ENCODE results near the gene TNNT3. TPM values are rescaled to one million over a fixed set of nuclear protein-coding genes. Genes with fewer than 3 reads are reported as not detected.
"Not testable (repeated sequence)": the region's sequence is repeated elsewhere in the genome, so short reads cannot be mapped to it uniquely, and the experiment has no call there.

Gene TNNT3
- total RNA-seq, 2 donors from 2014 or later, result 7.4 to 8.9 TPM

DNA sequence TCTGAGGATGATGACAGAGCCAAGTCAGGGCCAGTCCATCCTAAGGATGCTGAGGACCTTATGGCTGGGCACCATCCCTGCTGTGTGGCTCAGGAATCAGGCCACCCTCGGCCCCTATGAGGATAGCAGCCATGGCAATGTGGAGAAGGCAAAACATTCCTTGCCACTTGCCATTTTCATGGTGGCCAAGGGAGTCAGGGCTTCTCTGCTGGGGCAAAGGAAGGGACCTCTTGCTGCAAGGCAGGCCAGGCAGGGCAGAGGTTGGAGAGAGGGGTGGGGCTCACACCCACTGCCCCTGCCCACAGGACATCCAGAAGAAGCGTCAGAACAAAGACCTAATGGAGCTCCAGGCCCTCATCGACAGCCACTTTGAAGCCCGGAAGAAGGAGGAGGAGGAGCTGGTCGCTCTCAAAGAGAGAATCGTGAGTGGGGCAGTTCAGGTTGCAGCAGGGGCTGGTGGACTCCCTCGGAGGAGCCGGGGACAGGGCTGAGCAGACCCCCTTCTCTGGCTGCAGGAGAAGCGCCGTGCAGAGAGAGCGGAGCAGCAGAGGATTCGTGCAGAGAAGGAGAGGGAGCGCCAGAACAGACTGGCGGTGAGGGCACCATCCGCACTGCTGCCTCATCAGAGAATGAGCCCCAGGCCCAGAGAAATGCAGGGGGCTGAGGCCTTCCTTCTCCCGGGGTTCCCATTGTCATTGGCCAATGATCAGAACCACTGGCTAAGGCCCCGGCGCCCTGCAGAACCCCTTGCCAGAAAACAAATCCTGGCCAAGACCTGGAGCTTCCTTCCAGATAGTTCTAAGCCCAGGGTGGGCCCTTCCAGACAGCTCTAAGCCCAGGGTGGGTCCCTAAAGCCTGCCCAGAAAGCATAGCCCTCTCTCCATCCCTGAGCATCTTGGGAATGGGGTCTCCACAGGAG lies 14.2 kb downstream of the TNNT3 start:
- DNase-seq, result peak in 1 of 3 donors; percentile 3
- Mint-ChIP-seq H3K27ac (no peak overlapping the region), H3K4me3 (no peak overlapping the region), H3K4me1 (peaks cover 5% of the 10 kb centered on the region), H3K27me3 (peaks cover 6% of the 10 kb centered on the region), H3K36me3 (ENCODE audit: low read depth) (no peaks in the 10 kb centered on the region)
- ATAC-seq, result no peak
- no peaks in the 10 kb centered on the region for H3K9me3 ChIP-seq (ENCODE audit: control insufficient read depth, low read length, poor library complexity, severe bottlenecking)

DNA sequence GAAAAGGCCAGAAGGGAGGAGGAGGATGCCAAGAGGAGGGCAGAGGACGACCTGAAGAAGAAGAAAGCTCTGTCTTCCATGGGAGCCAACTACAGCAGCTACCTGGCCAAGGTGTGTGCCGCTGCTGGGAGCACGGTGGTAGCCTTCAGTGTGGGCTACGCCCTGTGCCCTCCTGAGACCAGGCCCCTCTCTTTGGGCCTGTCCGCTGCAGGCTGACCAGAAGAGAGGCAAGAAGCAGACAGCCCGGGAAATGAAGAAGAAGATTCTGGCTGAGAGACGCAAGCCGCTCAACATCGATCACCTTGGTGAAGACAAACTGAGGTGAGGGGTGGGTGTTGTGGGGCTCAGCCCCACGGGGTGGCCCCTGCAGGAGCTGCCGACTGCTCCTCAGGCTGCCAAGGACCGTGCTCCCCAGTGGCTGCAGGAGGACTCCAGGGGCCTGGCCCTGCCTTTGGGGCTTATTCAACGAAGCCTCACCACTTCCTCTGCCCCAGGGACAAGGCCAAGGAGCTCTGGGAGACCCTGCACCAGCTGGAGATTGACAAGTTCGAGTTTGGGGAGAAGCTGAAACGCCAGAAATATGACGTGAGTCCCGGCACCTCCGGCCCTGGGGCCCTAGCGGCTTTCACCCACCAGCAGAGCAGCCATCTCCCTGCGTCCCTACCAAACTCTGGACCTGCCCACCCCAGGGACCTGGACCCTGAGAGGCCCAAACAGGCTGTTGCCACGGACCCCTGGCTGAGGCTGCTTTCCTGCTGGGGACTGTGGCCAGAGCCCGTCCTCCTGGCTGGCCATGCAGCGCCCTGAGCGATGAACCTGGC lies 15.0 kb downstream of the TNNT3 start:
- no peak for ATAC-seq
- Mint-ChIP-seq H3K4me3 (no peak overlapping the region), H3K36me3 (ENCODE audit: low read depth) (no peaks in the 10 kb centered on the region), H3K27ac (no peak overlapping the region), H3K4me1 (peaks cover 9% of the 10 kb centered on the region), H3K27me3 (peaks cover 11% of the 10 kb centered on the region)
- no peaks in the 10 kb centered on the region for H3K9me3 ChIP-seq (ENCODE audit: control insufficient read depth, low read length, poor library complexity, severe bottlenecking)
- peak in 1 of 3 donors; percentile 2 for DNase-seq

DNA sequence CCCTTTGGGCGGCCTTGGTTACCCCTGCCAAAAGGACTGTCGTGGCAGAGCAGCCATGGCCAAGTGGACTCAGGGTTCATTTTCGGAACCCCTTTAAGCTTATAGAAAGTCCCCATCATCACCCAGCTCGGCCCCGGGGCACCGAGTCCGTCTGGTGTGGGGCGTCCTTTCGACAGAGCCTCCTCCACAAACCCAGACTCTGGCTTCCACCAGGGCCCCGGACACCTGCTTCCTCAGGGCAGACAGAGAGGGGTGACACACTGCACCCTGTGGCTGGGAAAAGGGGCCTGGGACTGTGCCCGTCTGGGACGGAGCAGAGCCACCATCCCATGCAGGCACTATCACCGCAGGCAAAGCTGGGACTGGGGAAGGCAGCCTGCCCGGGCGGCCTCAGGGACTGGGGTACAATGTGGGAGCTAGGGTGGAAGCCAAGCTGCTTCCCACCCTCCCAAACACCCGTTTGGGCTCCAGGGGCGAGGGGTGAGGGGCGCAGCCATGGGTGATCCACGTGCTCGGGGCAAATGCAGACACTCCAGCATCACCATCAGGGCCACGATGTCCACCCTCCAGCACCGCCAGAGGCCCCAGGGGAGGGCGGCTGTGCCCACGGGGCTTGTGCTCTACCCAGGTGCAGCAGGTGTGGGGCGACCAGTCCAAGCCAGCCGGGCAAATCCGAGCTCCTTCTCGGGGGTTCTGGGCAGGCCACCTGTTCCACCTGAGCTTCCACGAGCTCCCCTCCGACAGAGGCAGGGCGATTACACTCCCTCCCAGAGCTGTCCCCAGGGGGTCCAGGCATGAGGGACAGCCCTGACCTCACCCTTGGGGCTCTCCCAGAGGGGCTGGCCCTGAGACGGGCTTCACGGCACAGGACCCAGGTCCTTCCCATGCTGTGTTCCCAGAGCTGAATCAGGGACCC lies 15.9 kb downstream of the TNNT3 start:
- peaks cover 11% of the 10 kb centered on the region for H3K27me3 Mint-ChIP-seq
- ATAC-seq (no peak), DNase-seq (peak in 2 of 3 donors; percentile 1 to 7)
- no peaks in the 10 kb centered on the region for H3K36me3 Mint-ChIP-seq (ENCODE audit: low read depth)
- peaks cover 14% of the 10 kb centered on the region for H3K4me1 Mint-ChIP-seq
- H3K27ac Mint-ChIP-seq, result no peak overlapping the region
- no peak overlapping the region for H3K4me3 Mint-ChIP-seq
- H3K9me3 ChIP-seq (ENCODE audit: control insufficient read depth, low read length, poor library complexity, severe bottlenecking), result no peaks in the 10 kb centered on the region

DNA sequence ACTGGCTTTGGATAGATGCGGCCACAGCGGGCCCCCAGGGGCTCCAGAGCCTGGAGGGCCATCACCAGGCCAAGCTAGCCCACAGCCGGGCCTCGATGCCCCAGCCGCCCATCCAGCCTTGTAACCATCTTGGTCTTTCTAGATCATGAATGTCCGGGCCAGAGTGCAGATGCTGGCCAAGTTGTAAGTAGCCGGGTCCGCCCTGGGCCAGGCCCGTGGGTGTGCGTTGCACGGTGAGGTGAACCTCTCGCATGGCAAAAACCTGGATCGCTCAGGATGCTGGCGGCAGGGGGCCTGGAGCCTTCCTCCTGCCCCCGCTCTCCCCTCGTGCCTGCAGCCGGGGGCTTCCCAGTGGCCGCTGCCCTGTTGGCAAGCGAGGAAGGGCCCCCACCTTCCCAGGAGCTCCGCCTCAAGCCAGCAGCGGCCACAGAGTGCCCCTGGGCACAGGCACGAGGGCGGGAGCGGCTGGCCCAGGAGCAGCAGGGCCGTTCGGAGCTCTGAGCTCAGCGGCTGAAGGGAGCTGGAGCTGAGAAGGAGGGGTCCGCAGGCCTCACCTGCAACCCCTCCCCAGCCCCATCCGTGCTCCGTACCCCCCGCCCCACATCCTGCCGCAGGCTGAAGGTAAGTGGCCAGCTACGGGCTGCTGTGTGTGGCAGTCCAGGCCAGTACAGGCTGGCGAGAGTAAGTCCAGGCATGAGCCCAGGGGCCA lies 16.7 kb downstream of the TNNT3 start:
- no peak overlapping the region for H3K27ac Mint-ChIP-seq
- ATAC-seq (no peak), DNase-seq (no peak)
- no peak overlapping the region for H3K4me3 Mint-ChIP-seq
- H3K4me1 Mint-ChIP-seq, result peaks cover 14% of the 10 kb centered on the region
- H3K27me3 Mint-ChIP-seq, result peaks cover 11% of the 10 kb centered on the region
- H3K36me3 Mint-ChIP-seq (ENCODE audit: low read depth), result no peaks in the 10 kb centered on the region
- H3K9me3 ChIP-seq (ENCODE audit: control insufficient read depth, low read length, poor library complexity, severe bottlenecking), result no peaks in the 10 kb centered on the region

DNA sequence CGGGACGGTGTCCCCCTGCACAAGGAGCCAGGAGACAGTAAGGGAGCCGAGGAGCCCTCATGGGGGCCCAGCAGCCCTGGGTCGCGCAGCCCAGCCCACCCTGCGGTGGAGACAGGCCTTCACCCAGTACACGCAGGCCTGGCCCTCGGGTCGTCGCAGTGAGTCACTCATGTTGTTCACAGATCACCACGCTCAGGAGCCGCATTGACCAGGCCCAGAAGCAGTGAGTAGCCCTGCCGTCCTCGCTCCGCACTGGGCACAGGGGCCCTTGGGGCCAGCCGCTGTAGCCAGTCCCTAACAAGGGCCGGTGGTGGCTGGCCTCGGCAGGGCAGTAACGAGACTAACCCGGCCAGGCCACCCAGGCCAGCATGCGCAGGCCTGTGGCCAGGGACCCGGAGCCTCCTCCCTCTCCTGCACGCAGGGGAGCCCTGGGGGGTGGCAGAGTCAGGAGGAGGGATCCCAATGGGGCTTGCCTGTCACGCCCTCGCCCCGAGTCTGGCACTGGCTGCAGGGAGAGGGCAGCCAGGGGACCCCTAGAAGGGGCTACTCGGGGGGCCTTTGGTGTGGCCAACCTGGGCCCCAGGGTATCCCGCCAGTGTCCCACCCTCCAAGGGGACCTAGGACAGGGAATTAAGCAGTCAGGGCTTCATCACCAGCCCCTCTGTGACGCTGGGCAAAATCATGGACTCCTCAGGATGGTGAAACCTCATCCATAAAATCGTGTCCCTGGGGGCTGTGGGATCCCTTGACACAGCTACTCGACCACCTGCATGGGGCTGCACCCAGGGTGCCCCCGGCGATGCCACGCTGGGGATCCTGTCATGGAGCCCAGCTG lies 17.5 kb downstream of the TNNT3 start:
- DNase-seq, result peak in 2 of 3 donors; percentile 2 to 7
- no peaks in the 10 kb centered on the region for H3K9me3 ChIP-seq (ENCODE audit: control insufficient read depth, low read length, poor library complexity, severe bottlenecking)
- peaks cover 11% of the 10 kb centered on the region for H3K4me1 Mint-ChIP-seq
- ATAC-seq, result no peak
- no peaks in the 10 kb centered on the region for H3K36me3 Mint-ChIP-seq (ENCODE audit: low read depth)
- H3K27me3 Mint-ChIP-seq, result peaks cover 6% of the 10 kb centered on the region
- H3K4me3 Mint-ChIP-seq, result no peak overlapping the region
- no peak overlapping the region for H3K27ac Mint-ChIP-seq

DNA sequence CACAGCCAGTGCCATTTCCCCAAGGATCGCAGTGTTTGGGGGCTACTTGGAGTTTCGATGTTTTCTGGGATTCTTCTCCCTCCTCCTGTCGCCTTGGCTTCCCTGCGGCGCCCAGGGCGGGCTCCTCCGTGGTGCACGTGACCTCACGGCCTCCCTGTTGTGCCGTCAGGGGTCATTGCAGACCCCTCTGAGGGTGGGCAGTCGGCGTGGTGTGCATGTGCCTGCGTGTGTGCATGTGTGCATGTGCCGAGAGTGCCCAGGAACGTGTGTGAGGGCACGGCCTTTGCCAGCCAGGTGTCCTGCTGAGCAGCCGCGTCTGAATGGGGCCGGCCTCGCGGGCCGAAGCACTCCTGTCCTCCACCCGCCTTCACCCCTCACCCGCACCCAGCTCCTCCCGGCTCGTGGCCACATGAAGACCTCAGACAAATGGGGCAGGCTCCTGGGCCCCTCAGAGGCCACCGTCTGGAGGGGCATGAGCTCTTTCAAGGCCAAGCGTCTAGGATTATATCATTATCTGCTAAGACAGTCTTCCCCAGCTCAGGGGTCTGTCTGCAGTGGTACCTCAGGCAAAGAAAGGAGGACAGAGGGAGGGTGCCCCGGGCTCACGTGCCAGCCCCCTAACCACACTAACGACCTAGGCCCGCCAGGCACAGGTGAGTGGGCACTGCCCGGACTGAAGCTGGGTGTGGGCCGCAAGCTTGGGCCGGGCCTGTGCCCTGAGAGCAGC lies 18.3 kb downstream of the TNNT3 start:
- ATAC-seq (no peak), DNase-seq (peak in 2 of 3 donors; percentile 2 to 5)
- Mint-ChIP-seq H3K36me3 (ENCODE audit: low read depth) (no peaks in the 10 kb centered on the region), H3K27ac (no peak overlapping the region), H3K4me1 (peaks cover 11% of the 10 kb centered on the region), H3K27me3 (peaks cover 5% of the 10 kb centered on the region), H3K4me3 (peak overlapping the region; percentile 25)
- H3K9me3 ChIP-seq (ENCODE audit: control insufficient read depth, low read length, poor library complexity, severe bottlenecking), result no peaks in the 10 kb centered on the region

DNA sequence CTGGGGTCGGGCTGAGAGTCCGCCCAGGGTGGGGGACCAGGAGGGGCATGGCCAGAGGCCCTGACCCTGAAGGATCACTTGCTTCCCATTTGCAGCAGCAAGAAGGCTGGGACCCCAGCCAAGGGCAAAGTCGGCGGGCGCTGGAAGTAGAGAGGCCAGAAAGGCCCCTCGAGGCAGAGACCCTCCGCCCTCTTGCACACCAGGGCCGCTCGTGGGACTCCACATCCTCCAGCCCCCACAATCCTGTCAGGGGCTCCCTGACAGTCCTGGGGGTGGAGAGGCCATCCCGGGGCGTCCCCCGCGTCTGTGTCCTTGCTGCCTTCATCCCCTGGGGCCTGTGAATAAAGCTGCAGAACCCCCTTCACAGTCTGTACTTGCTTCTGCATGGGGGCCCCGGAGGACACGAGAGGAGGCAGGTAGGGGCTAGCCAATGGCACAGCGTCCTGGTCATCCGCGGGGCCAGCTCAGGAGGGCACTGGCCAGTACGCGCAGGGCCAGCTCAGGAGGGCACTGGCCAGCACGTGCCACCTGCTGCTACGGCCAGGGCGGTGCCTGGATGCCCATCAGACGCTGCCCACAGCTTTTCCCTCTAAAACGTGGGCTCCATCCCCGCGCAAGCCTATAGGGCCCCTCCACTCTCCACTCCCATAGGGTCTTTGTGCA lies 19.0 kb downstream of the TNNT3 start:
- H3K27me3 Mint-ChIP-seq, result peaks cover 5% of the 10 kb centered on the region
- peaks cover 11% of the 10 kb centered on the region for H3K4me1 Mint-ChIP-seq
- no peaks in the 10 kb centered on the region for H3K9me3 ChIP-seq (ENCODE audit: control insufficient read depth, low read length, poor library complexity, severe bottlenecking)
- ATAC-seq (no peak), DNase-seq (peak; percentile 4 to 7 (median 5))
- no peaks in the 10 kb centered on the region for H3K36me3 Mint-ChIP-seq (ENCODE audit: low read depth)
- H3K27ac Mint-ChIP-seq, result no peak overlapping the region
- H3K4me3 Mint-ChIP-seq, result peak overlapping the region; percentile 25

DNA sequence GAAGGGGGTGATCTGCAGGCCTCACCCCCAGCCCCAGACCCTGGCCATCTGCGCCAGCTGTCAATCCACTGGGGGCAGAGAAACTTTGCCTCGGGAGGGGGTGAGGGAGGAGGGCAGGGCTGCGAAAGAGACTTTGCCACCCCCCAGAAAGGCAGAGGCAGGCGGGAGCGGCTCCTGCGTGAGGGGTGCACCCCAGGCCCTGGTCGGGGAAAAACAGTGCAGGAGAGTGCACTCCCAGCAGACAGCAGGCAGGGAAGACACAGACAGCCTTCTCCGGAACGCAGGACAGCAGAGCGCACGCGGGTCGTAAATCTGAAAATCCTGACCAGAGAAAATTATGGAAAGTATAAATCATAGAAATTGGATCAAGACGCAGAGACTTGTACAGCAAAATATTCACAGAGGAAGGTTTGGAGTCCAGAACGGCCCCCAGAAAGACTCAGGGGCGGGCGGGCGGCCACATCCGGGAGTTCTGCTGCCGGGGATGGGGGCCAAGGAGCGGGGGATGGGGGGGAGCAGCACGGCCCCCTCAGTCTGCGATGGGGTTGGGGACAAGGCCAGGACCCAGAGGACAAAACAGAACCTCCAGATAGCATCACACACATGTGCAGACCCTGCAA lies 19.6 kb downstream of the TNNT3 start:
- Mint-ChIP-seq H3K27ac (no peak overlapping the region), H3K4me3 (no peak overlapping the region), H3K4me1 (peaks cover 12% of the 10 kb centered on the region), H3K36me3 (ENCODE audit: low read depth) (no peaks in the 10 kb centered on the region), H3K27me3 (peaks cover 5% of the 10 kb centered on the region)
- H3K9me3 ChIP-seq (ENCODE audit: control insufficient read depth, low read length, poor library complexity, severe bottlenecking), result no peaks in the 10 kb centered on the region
- DNase-seq (no peak), ATAC-seq (no peak)

DNA sequence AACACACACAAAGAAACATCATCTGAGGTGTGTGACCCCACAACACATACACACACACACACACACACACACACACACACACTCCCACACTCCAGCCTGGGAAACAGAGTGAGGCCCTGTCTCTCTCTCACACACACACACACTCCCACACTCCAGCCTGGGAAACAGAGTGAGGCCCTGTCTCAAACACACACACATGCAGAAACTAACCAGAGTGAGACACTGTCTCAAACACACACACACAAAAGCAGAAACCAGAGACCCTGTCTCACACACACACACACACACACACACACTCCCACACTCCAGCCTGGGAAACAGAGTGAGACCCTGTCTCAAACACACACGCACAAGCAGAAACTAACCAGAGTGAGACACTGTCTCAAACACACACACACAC lies 20.3 kb downstream of the TNNT3 start:
- not testable (repeated sequence) for H3K4me3 Mint-ChIP-seq; ATAC-seq; H3K9me3 ChIP-seq (ENCODE audit: control insufficient read depth, low read length, poor library complexity, severe bottlenecking); H3K27me3 Mint-ChIP-seq; H3K36me3 Mint-ChIP-seq (ENCODE audit: low read depth)
- DNase-seq, result peak in 1 of 3 donors; percentile 2
- Mint-ChIP-seq H3K27ac (peak overlapping the region; percentile 81), H3K4me1 (peaks cover 12% of the 10 kb centered on the region)

DNA sequence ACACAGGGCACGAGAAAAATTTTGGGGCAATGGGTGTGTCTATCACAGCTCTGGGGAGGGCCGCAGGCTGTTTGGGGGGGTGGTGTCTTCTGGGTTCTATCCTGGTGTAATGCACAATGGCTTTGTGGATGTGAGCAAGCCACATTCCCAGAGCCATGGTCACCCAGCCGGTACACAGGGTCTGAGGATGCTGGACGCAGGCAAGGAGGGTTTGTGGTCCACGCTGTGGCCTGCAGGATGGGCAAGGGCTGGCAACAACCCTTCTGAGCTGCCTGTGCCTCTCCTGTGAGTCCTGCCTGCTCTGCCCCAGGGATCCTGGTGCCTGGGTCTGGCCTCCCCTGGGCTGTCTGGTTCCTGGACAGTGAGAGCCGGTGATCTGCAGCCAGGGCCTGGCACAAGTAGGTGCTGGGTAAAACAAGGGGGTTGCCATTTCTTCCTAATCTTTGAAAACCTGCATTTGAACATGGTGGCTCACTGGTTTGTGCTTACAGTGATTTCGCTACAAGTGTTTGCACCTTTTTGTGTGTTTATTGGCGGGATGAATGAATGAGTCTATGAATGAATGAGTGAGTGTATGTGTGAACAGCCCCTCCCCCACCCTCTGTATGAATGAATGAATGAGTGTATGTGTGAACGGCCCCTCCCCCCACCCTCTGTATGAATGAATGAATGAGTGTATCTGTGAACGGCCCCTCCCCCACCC lies 23.2 kb downstream of the TNNT3 start:
- no peaks in the 10 kb centered on the region for H3K9me3 ChIP-seq (ENCODE audit: control insufficient read depth, low read length, poor library complexity, severe bottlenecking)
- Mint-ChIP-seq H3K4me1 (peaks cover 12% of the 10 kb centered on the region), H3K27ac (no peak overlapping the region), H3K27me3 (peaks cover 5% of the 10 kb centered on the region), H3K36me3 (ENCODE audit: low read depth) (no peaks in the 10 kb centered on the region), H3K4me3 (no peak overlapping the region)
- DNase-seq (peak in 1 of 3 donors; percentile 6), ATAC-seq (no peak)
